ENCODE measurements around the gene MAMLD1. TPM values are rescaled to one million over a fixed set of nuclear protein-coding genes. Genes with fewer than 3 reads are reported as not detected.

The MAMLD1 gene
- total RNA-seq, 1 donor from 2014 or later: 5.0 TPM

DNA sequence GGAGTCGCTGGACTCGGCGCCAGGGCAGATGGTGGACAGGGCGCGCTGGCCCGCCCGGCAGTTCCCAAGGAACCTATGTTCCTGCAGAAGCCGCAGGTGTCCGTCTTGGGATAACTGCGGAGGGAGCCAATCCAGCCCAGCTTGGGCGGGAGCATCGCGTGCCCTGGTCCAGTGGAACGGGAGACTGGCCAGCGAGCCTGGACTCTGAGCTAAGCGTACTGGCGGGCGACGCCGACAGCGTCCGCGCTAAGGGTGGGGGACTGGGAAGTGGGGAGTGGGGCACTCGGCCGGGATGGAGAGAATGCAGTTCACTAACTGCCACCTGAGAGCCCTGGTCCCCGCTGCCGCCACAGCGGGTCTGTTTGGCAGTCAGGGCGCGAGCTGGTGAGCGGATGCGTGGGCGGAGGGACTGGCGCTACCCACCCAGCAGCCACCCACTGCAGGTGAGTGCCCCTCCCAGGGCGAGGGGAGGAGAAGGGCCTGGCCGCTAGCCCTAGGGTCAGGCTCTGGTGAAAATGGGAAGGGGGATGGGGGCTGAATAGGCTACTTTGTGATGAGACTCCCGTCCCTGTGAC lies 1.3 kb upstream of the MAMLD1 start:
- no peaks in the 10 kb centered on the region for H3K4me1 ChIP-seq
- ATAC-seq: no peak
- DNase-seq: no peak
- no peaks in the 10 kb centered on the region for H3K9me3 ChIP-seq
- peak overlapping the region; percentile 58 for H3K4me3 ChIP-seq
- no peak overlapping the region for H3K27ac ChIP-seq
- no peak for TF ChIP-seq CTCF (IDR thresholded peaks at IDR 0.05)
- intact Hi-C loops (cut with DNase I): no loop called here
- no peaks in the 10 kb centered on the region for H3K27me3 ChIP-seq
- H3K36me3 ChIP-seq: no peaks in the 10 kb centered on the region

GRCh38 chrX:150363561-150364346 lies 637 bp downstream of the MAMLD1 start:
- ATAC-seq: peak; percentile 45
- Histone ChIP-seq H3K27me3 (no peaks in the 10 kb centered on the region), H3K27ac (peak overlapping the region; percentile 74), H3K4me3 (peak overlapping the region; percentile 58), H3K36me3 (no peaks in the 10 kb centered on the region), H3K9me3 (no peaks in the 10 kb centered on the region), H3K4me1 (no peaks in the 10 kb centered on the region)
- DNase-seq: peak; percentile 68
- no peak for TF ChIP-seq CTCF (IDR thresholded peaks at IDR 0.05)
- intact Hi-C loops (cut with DNase I): no loop called here

DNA sequence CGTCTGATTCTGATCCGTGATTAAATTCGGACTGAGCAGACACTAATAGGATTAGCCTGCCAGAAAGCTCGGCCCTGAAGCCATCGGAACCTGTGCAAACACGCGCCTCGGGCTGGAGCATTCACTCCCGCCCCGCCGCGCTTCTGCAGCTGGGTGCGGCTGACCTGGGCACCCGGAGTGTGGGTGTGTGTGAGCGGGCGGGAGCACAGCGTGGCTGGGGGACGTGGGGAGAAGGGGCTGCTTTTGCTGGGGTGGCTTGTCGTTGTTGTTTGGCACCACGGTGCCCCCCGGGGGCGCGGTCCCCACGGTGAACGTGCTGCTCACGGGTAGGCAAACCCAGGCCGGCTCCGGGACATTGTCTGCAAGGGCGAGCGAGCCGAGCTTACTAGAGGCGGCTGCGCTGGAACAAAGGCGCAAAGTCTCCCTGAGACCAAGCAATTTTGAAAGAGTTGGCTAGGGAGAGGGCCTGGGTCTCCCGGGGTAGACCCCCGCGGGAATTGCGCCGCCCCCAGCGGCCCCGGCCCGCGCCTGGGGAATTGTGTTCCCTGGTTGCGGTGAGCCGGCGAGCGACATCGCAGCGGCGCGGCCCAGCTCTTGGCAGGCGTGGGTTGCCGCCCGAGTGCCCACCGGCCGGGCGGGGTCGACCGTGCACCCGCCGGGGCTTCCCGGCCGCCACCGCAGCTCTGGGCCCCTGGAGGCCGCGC lies 1.4 kb downstream of the MAMLD1 start:
- no peak for TF ChIP-seq CTCF (IDR thresholded peaks at IDR 0.05)
- Histone ChIP-seq H3K27ac (peak overlapping the region; percentile 74), H3K36me3 (no peaks in the 10 kb centered on the region), H3K9me3 (no peaks in the 10 kb centered on the region), H3K27me3 (no peaks in the 10 kb centered on the region), H3K4me3 (peak overlapping the region; percentile 58), H3K4me1 (no peaks in the 10 kb centered on the region)
- ATAC-seq: peak; percentile 3
- peak; percentile 59 for DNase-seq
- intact Hi-C loops (cut with DNase I): no loop called here

DNA sequence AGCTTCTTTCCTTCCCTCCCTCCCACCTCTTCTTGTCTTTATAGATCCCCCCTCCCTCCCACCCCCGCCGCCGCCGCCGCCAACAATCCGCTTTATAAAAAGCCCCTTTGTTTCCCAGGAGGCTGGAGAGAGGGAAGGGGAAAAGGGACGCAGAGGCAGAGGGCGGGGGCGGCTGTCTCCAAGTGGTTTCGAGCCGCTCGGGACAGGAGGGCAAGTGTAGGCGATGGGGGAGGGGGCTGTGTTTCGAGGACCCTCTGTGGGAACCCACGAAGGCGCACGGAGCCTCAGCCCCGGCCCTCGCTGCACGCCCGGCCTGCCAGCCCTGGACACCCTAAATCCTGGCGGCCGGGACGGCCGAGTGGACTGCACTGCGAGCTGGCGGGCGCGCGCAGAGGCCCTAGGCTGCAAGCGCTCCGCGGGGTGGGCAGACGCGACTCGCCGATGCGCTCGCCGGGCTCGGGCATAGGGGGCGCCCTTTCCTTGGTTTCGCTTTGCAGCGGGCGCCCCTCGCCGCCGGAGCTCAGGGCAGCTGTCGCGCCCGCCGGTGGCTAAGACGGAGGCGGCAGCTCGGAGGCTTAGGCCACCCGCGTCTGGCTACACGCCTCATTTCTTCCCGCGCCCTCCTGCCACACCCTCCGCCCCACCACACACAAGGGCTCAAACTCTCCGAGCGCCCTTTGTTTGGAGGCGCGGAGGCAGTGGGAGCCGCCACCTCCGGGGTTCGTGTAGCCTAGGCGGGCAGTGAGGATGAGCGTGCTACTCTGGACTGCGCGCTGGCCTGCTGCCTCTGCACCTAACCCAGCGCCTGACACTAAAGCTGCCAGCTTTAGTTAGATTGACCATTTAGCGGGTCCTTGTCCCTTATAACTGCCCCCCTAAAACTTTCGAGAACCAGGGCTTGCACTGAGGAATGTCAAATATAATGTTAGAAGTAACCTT lies 2.2 kb downstream of the MAMLD1 start:
- Histone ChIP-seq H3K27me3 (no peaks in the 10 kb centered on the region), H3K4me3 (peak overlapping the region; percentile 58), H3K9me3 (no peaks in the 10 kb centered on the region), H3K4me1 (no peaks in the 10 kb centered on the region), H3K36me3 (no peaks in the 10 kb centered on the region), H3K27ac (peak overlapping the region; percentile 74)
- DNase-seq: peak; percentile 83
- peak; percentile 57 for TF ChIP-seq CTCF (IDR thresholded peaks at IDR 0.05)
- intact Hi-C loops (cut with DNase I): no loop called here
- ATAC-seq: peak; percentile 77
